Aorta (tissue), 5 donors: ENCODE results near the gene BTNL9. TPM values are rescaled to one million over a fixed set of nuclear protein-coding genes. Genes with fewer than 3 reads are reported as not detected.

ENCODE experiments used
- ATAC-seq: fragments of 200-7000 bp; cut with Tn5 transposase; one replicate; pipeline ENCODE4 v1.9.1; 2022; ENCODE audit warnings: moderate library complexity; ENCODE audit not compliant: low FRiP score
- DNase-seq, 2 donors: peaks; one replicate each; pipeline ENCODE4 v3.0.0-alpha.2; 2020
- H3K27ac ChIP-seq, 2 donors: one replicate each; pipeline ENCODE4 v1.5.1; 2013; ENCODE audit warnings: low read length in 2 of 2, mild to moderate bottlenecking in 2 of 2, moderate library complexity in 2 of 2, control low read depth in 1 of 2, inconsistent platforms in 1 of 2, low read depth in 1 of 2
- H3K27me3 ChIP-seq, 2 donors: one replicate each; pipeline ENCODE4 v1.6.1; 2013; ENCODE audit warnings: control low read depth in 1 of 2, low read length in 1 of 2, mild to moderate bottlenecking in 1 of 2, moderate library complexity in 1 of 2; ENCODE audit not compliant: insufficient read depth in 2 of 2, control insufficient read depth in 1 of 2
- H3K36me3 ChIP-seq, 2 donors: one replicate each; pipeline ENCODE4 v1.6.1; 2013; ENCODE audit warnings: control low read depth in 1 of 2, low read length in 1 of 2, mild to moderate bottlenecking in 1 of 2; ENCODE audit not compliant: insufficient read depth in 2 of 2, control insufficient read depth in 1 of 2
- H3K4me1 ChIP-seq, 2 donors: one replicate each; pipeline ENCODE4 v1.6.1; 2013; ENCODE audit warnings: low read length in 2 of 2, control low read depth in 1 of 2, mild to moderate bottlenecking in 1 of 2, moderate library complexity in 1 of 2; ENCODE audit not compliant: insufficient read depth in 2 of 2, control insufficient read depth in 1 of 2
- H3K4me3 ChIP-seq, 2 donors: one replicate each; pipeline ENCODE4 v1.5.1; 2013; ENCODE audit warnings: low read length in 2 of 2, control low read depth in 1 of 2, mild to moderate bottlenecking in 1 of 2
- H3K9me3 ChIP-seq: one replicate; pipeline ENCODE4 v1.6.1; 2013; ENCODE audit warnings: mild to moderate bottlenecking, low read length; ENCODE audit not compliant: control insufficient read depth
- WGBS, 2 donors: extraction: QIAGEN DNeasy Blood & Tissue Kit; methylation state at CpG; one replicate each; pipeline ENCODE4 v1.1.7; 2013; 5-methylcytosine and 5-hydroxymethylcytosine counted together
- intact Hi-C, 2 donors: fragments of 100-400 bp; cut with DNase I; formaldehyde crosslinking; loops; one replicate each; pipeline versions ENCODE4 v1.14.2 to v1.15.0; 2022
- polyA plus RNA-seq, 2 donors: library from polyadenylated mRNA; stranded (reverse); fragments of 200-250 nt; gene quantifications; one replicate each; pipeline ENCODE4 v1.2.3, GENCODE V29; 2013
- total RNA-seq, 2 donors: library from RNA; stranded (reverse); fragmentation: NEBNext Ultra II Directional; extraction: Animal tissue kit (Norgen Biotek cat#: 25700); gene quantifications; one replicate each; pipeline ENCODE4 v1.2.1, GENCODE V29; 2021
- donor health status: healthy with polysubstance abuse.
- donor health status: Bipolar disorder and iron deficiency.
- donor health status: DM: no; HTN: no; CAD: no.
- donor health status: DM: no; HTN: no; CAD: no.
- donor health status: DM: yes; HTN: yes; CAD: no.

Gene BTNL9
- total and polyA plus RNA-seq, 4 donors, result 0.26 to 33.0 (median 8.8) TPM

DNA sequence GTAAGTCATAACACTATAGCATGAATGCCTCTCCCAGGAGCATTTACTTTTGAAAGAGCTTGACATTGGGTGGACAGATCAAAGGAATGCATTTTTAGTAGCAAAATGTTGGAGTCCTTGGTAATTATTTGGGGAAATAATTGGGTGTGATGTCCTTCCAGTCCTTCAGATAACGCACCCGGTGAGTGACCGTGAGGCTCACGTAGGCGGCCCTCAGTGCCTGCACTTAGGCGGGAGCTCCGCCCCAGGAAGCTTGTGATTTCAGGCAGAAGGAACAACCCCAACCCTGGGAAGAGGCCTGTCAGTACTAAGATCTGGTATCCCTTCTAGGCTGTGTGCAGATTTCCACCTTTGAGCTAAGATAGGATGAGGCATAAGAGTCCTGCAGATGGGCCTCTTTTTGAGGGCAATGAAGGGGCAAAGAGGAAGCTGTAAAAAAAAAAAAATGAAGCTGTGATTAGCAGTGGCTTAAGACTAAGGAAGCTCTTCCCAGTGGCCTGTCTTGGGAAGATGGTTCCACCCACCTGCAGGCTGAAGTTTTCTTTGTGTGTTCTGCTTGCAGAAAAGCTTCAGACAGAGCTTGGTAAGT lies 14.9 kb downstream of the BTNL9 start:
- WGBS, 2 donors, result 27 to 36% methylated on average over 7 of the region's 7 CpGs
- no peaks in the 10 kb centered on the region for H3K36me3 ChIP-seq
- H3K4me1 ChIP-seq, result no peaks in the 10 kb centered on the region
- ATAC-seq (no peak), DNase-seq (no peak)
- H3K9me3 ChIP-seq, result no peaks in the 10 kb centered on the region
- no peaks in the 10 kb centered on the region for H3K27me3 ChIP-seq
- intact Hi-C loops, result no loop called here
- H3K27ac ChIP-seq, result no peak overlapping the region
- no peak overlapping the region for H3K4me3 ChIP-seq

DNA sequence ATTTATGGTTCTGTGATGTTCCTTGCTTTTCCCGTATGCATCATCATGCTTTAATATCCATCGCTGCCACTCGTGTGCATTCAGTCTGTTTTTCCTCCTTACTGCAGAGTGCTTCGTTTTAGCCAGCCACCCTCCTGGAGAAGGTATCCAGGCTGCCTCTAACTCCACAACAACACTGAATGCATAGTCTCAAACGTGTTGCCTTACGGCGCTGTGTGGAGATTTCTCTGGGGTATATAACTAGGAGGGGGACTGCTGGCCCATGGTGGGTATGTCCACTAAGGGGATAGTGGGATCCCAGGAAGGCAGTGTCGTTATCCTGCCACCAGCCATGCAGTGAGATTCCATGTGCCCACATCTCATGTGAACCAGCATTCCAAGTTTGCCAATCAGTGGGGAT lies 16.4 kb downstream of the BTNL9 start:
- Histone ChIP-seq H3K27ac (no peak overlapping the region), H3K4me3 (no peak overlapping the region), H3K36me3 (no peaks in the 10 kb centered on the region), H3K4me1 (no peaks in the 10 kb centered on the region), H3K27me3 (no peaks in the 10 kb centered on the region), H3K9me3 (no peaks in the 10 kb centered on the region)
- ATAC-seq (no peak), DNase-seq (no peak)
- WGBS, 2 donors, result 75 to 80% methylated on average over 8 of the region's 8 CpGs
- intact Hi-C loops, result no loop called here

DNA sequence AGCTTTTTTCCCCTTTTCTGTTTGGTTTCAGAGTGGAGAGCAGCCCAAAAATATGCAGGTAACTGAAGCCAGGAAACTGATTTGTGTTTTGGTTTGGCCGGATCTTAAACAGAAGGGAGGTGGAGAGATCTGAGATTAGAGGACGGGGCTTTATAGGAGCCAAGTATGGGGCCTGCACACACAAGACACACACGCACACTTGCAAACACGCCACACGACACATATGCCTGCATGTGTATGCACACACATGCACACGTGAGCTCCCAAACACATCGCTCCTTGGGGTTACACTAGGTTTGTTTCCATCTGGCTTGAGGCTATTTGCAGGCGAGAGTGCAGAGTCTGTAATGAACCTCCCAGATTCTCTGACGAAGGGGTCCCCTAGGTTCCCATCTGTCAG lies 18.3 kb downstream of the BTNL9 start:
- H3K36me3 ChIP-seq, result no peaks in the 10 kb centered on the region
- no peak for ATAC-seq
- no peak overlapping the region for H3K27ac ChIP-seq
- intact Hi-C loops, result no loop called here
- H3K4me1 ChIP-seq, result no peaks in the 10 kb centered on the region
- peaks cover 0 to 1% of the 10 kb centered on the region in 2 donors for H3K27me3 ChIP-seq
- no peak overlapping the region for H3K4me3 ChIP-seq
- DNase-seq, result no peak
- 61 to 64% methylated on average over 9 of the region's 9 CpGs for WGBS, 2 donors
- no peaks in the 10 kb centered on the region for H3K9me3 ChIP-seq

DNA sequence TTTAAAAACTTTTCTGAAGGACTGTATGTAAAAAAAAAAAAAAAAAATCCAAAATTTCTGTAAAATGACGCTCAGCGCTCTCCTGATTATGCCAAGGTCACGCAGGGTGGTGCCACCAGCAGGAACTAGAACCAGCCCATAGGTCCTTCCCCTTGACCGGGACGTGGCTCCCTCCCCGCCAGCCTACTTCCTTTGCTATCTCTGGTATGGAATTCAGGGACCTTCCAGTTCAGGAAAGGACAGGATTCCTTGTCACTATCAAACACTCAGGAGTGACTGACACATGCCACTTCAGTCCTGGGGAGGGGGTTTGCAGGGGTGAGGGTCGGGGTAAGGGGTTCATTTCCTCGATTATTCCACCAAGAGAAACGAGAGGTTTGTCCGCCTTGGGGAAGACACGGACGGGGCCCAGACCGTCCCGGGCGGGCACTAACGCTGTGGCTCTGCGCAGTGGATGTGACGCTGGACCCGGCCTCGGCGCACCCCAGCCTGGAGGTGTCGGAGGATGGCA lies 18.8 kb downstream of the BTNL9 start:
- ATAC-seq, result no peak
- no peak overlapping the region for H3K27ac ChIP-seq
- WGBS, 2 donors, result 8 to 9% methylated on average over 22 of the region's 22 CpGs
- no peaks in the 10 kb centered on the region for H3K4me1 ChIP-seq
- H3K4me3 ChIP-seq, result no peak overlapping the region
- no peak for DNase-seq
- intact Hi-C loops, result no loop called here
- peaks cover 0 to 1% of the 10 kb centered on the region in 2 donors for H3K27me3 ChIP-seq
- H3K36me3 ChIP-seq, result no peaks in the 10 kb centered on the region
- peaks cover 1% of the 10 kb centered on the region for H3K9me3 ChIP-seq

DNA sequence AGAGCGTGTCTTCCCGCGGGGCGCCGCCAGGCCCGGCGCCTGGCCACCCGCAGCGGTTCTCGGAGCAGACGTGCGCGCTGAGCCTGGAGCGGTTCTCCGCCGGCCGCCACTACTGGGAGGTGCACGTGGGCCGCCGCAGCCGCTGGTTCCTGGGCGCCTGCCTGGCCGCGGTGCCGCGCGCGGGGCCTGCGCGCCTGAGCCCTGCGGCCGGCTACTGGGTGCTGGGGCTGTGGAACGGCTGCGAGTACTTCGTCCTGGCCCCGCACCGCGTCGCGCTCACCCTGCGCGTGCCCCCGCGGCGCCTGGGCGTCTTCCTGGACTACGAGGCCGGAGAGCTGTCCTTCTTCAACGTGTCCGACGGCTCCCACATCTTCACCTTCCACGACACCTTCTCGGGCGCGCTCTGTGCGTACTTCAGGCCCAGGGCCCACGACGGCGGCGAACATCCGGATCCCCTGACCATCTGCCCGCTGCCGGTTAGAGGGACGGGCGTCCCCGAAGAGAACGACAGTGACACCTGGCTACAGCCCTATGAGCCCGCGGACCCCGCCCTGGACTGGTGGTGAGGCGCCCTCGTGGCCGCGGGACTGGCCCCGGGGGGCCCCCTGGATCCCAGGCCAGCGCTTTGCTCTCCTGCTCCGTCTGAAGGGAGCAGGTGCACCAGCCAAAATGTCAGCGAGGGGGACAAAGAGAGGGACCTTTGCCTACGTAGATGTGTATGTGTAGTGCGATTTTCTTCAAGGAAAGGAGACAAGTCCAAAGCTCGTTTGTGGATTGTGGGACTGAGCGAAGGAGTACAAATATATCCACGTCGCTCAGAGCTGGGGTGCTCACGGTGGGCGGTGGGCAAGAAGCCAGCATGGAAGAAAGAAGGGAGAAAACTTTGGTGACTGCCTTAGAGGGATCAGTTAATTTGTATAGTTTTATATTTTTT lies 19.5 kb downstream of the BTNL9 start:
- intact Hi-C loops, result no loop called here
- H3K9me3 ChIP-seq, result peaks cover 1% of the 10 kb centered on the region
- no peak overlapping the region for H3K4me3 ChIP-seq
- 5% methylated on average over 86 of the region's 86 CpGs for WGBS, 2 donors
- no peak overlapping the region for H3K27ac ChIP-seq
- no peaks in the 10 kb centered on the region for H3K4me1 ChIP-seq
- ATAC-seq, result no peak
- DNase-seq, result no peak
- peaks cover 0 to 1% of the 10 kb centered on the region in 2 donors for H3K27me3 ChIP-seq
- no peaks in the 10 kb centered on the region for H3K36me3 ChIP-seq

DNA sequence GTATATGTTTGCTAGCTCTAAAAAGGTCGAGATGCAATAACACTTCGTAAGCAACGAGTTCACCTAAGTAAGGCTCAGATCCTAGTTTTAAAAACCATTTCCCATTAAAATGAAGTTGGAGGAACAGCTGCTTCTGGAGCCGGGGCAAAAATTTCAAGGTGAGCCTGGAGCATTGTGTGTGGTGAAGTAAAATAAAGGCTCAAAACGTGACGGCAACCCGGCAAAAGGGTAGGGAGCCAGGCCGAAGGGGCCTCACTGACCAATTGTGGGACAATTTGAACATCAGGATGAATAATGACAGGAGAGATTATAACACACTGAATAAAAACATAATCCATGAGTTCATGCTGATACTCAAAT lies 20.1 kb downstream of the BTNL9 start:
- Histone ChIP-seq H3K36me3 (no peaks in the 10 kb centered on the region), H3K27ac (no peak overlapping the region), H3K4me1 (no peaks in the 10 kb centered on the region), H3K27me3 (peaks cover 0 to 1% of the 10 kb centered on the region in 2 donors), H3K9me3 (peaks cover 1% of the 10 kb centered on the region), H3K4me3 (no peak overlapping the region)
- DNase-seq, result no peak
- intact Hi-C loops, result no loop called here
- WGBS, 2 donors, result 65 to 70% methylated on average over 8 of the region's 8 CpGs
- ATAC-seq, result no peak

DNA sequence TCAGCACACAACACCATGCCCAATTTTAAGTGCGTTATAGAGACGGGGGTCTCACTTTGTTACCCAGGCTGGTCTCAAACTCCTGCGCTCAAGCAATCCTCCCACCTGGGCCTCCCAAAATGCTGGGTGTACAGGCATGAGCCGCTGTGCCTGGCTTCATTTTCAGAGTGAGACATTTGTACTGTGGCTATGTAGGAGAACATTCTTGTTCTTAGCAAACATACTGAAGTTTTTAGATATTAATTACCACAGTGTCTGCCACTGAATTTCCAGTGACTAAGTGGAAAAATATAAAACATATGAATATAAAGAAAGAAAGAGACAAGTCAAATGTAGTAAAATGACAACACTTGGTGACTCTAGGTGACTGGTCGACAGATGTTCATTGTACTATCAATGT lies 20.9 kb downstream of the BTNL9 start:
- WGBS, 2 donors, result 82 to 91% methylated on average over 5 of the region's 5 CpGs
- intact Hi-C loops, result no loop called here
- DNase-seq (no peak), ATAC-seq (no peak)
- Histone ChIP-seq H3K4me3 (no peak overlapping the region), H3K4me1 (no peaks in the 10 kb centered on the region), H3K27me3 (peaks cover 0 to 1% of the 10 kb centered on the region in 2 donors), H3K9me3 (peaks cover 1% of the 10 kb centered on the region), H3K36me3 (no peaks in the 10 kb centered on the region), H3K27ac (no peak overlapping the region)

DNA sequence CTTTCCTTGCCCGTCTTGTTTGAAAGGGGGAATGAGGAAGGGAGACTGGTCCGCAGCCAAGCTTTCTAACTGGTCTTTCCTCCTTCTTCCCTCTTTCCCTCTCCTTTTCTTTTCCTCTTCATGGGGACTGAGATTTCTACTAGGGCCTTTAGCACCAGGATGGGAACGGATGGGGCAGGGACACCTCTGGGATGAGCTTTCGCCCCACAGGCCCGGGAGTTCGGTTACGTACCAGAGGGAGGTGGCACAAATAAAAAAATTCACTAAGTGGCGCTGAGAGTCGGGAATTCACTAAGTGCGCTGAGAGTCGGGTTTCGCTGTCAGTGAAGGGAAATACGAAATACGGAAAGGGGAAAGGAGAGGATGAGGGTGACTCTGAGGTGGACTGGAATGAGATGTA lies 21.6 kb downstream of the BTNL9 start:
- H3K27me3 ChIP-seq, result peaks cover 0 to 1% of the 10 kb centered on the region in 2 donors
- H3K9me3 ChIP-seq, result peaks cover 1% of the 10 kb centered on the region
- no peaks in the 10 kb centered on the region for H3K36me3 ChIP-seq
- ATAC-seq (no peak), DNase-seq (no peak)
- no peak overlapping the region for H3K27ac ChIP-seq
- H3K4me1 ChIP-seq, result no peaks in the 10 kb centered on the region
- WGBS, 2 donors, result 46 to 49% methylated on average over 14 of the region's 14 CpGs
- H3K4me3 ChIP-seq, result no peak overlapping the region
- intact Hi-C loops, result no loop called here

DNA sequence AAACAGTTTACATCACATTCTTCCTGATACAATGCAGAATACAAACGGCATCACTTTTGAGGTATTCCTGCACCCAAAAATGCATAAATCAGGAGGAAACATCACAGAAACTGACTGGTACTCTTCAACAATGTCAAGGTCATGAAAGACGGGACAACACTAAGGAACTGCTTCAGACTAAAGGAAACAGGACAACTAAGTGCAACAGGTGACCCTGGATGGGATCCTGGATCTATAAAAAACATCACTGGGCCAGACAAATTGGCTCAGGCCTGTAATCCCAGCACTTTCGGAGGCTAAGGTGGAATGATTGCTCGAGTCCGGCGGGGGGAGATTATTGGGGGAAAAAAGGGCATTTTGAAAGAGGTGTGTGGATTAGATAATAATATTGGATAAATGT lies 22.6 kb downstream of the BTNL9 start:
- intact Hi-C loops, result no loop called here
- H3K27ac ChIP-seq, result no peak overlapping the region
- ATAC-seq, result no peak
- DNase-seq, result no peak
- peaks cover 0 to 1% of the 10 kb centered on the region in 2 donors for H3K27me3 ChIP-seq
- no peak overlapping the region for H3K4me3 ChIP-seq
- H3K36me3 ChIP-seq, result no peaks in the 10 kb centered on the region
- peaks cover 1% of the 10 kb centered on the region for H3K9me3 ChIP-seq
- 85 to 86% methylated on average over 6 of the region's 6 CpGs for WGBS, 2 donors
- H3K4me1 ChIP-seq, result no peaks in the 10 kb centered on the region
